ENCODE data around the gene SLC47A1.

- TF ChIP-seq CTCF (IDR thresholded peaks at IDR 0.05) (no peak), EP300 (IDR thresholded peaks at IDR 0.05) (no peak), POLR2A (IDR thresholded peaks at IDR 0.05) (no peak), POLR2AphosphoS5 (IDR thresholded peaks at IDR 0.05) (no peak)
Observed at GRCh38 chr17:19541445-19541844, 7.8 kb downstream of the SLC47A1 start.

All from gastroesophageal sphincter (tissue), 3 donors.